Measurements from ENCODE around the gene SMCR8. TPM values are rescaled to one million over a fixed set of nuclear protein-coding genes. Genes with fewer than 3 reads are reported as not detected.
"Not testable (repeated sequence)": the region's sequence is repeated elsewhere in the genome, so short reads cannot be mapped to it uniquely, and the experiment has no call there.

SMCR8 gene
- polyA plus RNA-seq, 1 of the 3 experiments (the other 2 are of a cell fraction) = 5.6 TPM

- Histone ChIP-seq H3K27ac (ENCODE audit: low read depth in 2 of 2, low read length in 1 of 2) (no peak overlapping the region), H3K4me1 (ENCODE audit: control insufficient read depth in 1 of 2, insufficient read depth in 2 of 2, low read depth in 1 of 2, low read length in 1 of 2) (no peaks in the 10 kb centered on the region), H3K9me3 (no peaks in the 10 kb centered on the region), H3K79me2 (ENCODE audit: insufficient read depth) (no peaks in the 10 kb centered on the region), H3K9ac (no peak overlapping the region), H3K9me2 (no peaks in the 10 kb centered on the region), H3K27me3 (ENCODE audit: insufficient read depth) (no peaks in the 10 kb centered on the region), H3K36me3 (replicated peaks in 1 of 2; ENCODE audit: control insufficient read depth in 1 of 2, insufficient read depth in 2 of 2, low read length in 1 of 2) (no peaks in the 10 kb centered on the region), H3K4me3 (ENCODE audit: low read depth in 2 of 2, low read length in 1 of 2) (no peak overlapping the region), H2AFZ (ENCODE audit: low read depth) (no peak overlapping the region), H3K4me2 (no peak overlapping the region), H3F3A (replicated peaks; ENCODE audit: insufficient read depth) (no peaks in the 10 kb centered on the region), H4K20me1 (ENCODE audit: insufficient read depth) (no peaks in the 10 kb centered on the region)
- POLR2A ChIA-PET = no interaction called here
- no peak for DNase-seq
- TF ChIP-seq USF2 (IDR thresholded peaks at IDR 0.05; ENCODE audit: borderline replicate concordance, low read depth, low read length) (no peak), MAX (IDR thresholded peaks at IDR 0.05; ENCODE audit: low read depth) (no peak), RCOR1 (IDR thresholded peaks at IDR 0.05; ENCODE audit: low read length) (no peak), SIN3A (IDR thresholded peaks at IDR 0.05; ENCODE audit: borderline replicate concordance, low read depth, low read length) (no peak), NRF1 (IDR thresholded peaks at IDR 0.05; ENCODE audit: low read depth, low read length) (no peak), FOXM1 (IDR thresholded peaks at IDR 0.05; ENCODE audit: low read depth) (no peak), MXI1 (IDR thresholded peaks at IDR 0.05; ENCODE audit: low read depth, low read length) (no peak), RAD21 (IDR thresholded peaks at IDR 0.05; ENCODE audit: low read length) (no peak), YY1 (IDR thresholded peaks at IDR 0.05; ENCODE audit: low read depth) (no peak), POLR2AphosphoS5 (IDR thresholded peaks at IDR 0.05; ENCODE audit: low read depth, low read length) (no peak), SMC3 (IDR thresholded peaks at IDR 0.05; ENCODE audit: low read depth, low read length) (no peak), RXRA (IDR thresholded peaks at IDR 0.05; ENCODE audit: borderline replicate concordance, low read depth) (no peak), NFIC (IDR thresholded peaks at IDR 0.05; ENCODE audit: borderline replicate concordance) (no peak), IRF3 (IDR thresholded peaks at IDR 0.05; ENCODE audit: low read depth, low read length) (no peak), ELF1 (IDR thresholded peaks at IDR 0.05) (no peak)
- TF ChIP-seq, protein P1, sequence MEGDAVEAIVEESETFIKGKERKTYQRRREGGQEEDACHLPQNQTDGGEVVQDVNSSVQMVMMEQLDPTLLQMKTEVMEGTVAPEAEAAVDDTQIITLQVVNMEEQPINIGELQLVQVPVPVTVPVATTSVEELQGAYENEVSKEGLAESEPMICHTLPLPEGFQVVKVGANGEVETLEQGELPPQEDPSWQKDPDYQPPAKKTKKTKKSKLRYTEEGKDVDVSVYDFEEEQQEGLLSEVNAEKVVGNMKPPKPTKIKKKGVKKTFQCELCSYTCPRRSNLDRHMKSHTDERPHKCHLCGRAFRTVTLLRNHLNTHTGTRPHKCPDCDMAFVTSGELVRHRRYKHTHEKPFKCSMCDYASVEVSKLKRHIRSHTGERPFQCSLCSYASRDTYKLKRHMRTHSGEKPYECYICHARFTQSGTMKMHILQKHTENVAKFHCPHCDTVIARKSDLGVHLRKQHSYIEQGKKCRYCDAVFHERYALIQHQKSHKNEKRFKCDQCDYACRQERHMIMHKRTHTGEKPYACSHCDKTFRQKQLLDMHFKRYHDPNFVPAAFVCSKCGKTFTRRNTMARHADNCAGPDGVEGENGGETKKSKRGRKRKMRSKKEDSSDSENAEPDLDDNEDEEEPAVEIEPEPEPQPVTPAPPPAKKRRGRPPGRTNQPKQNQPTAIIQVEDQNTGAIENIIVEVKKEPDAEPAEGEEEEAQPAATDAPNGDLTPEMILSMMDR (IDR thresholded peaks at IDR 0.05) = no peak
- TF ChIP-seq, protein P2, sequence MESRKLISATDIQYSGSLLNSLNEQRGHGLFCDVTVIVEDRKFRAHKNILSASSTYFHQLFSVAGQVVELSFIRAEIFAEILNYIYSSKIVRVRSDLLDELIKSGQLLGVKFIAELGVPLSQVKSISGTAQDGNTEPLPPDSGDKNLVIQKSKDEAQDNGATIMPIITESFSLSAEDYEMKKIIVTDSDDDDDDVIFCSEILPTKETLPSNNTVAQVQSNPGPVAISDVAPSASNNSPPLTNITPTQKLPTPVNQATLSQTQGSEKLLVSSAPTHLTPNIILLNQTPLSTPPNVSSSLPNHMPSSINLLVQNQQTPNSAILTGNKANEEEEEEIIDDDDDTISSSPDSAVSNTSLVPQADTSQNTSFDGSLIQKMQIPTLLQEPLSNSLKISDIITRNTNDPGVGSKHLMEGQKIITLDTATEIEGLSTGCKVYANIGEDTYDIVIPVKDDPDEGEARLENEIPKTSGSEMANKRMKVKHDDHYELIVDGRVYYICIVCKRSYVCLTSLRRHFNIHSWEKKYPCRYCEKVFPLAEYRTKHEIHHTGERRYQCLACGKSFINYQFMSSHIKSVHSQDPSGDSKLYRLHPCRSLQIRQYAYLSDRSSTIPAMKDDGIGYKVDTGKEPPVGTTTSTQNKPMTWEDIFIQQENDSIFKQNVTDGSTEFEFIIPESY (IDR thresholded peaks at IDR 0.05; ENCODE audit: borderline replicate concordance, low read depth) = no peak
- TF ChIP-seq, protein P3, sequence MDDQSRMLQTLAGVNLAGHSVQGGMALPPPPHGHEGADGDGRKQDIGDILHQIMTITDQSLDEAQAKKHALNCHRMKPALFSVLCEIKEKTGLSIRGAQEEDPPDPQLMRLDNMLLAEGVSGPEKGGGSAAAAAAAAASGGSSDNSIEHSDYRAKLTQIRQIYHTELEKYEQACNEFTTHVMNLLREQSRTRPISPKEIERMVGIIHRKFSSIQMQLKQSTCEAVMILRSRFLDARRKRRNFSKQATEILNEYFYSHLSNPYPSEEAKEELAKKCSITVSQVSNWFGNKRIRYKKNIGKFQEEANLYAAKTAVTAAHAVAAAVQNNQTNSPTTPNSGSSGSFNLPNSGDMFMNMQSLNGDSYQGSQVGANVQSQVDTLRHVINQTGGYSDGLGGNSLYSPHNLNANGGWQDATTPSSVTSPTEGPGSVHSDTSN (IDR thresholded peaks at IDR 0.05) = no peak
- TF ChIP-seq, protein P4, sequence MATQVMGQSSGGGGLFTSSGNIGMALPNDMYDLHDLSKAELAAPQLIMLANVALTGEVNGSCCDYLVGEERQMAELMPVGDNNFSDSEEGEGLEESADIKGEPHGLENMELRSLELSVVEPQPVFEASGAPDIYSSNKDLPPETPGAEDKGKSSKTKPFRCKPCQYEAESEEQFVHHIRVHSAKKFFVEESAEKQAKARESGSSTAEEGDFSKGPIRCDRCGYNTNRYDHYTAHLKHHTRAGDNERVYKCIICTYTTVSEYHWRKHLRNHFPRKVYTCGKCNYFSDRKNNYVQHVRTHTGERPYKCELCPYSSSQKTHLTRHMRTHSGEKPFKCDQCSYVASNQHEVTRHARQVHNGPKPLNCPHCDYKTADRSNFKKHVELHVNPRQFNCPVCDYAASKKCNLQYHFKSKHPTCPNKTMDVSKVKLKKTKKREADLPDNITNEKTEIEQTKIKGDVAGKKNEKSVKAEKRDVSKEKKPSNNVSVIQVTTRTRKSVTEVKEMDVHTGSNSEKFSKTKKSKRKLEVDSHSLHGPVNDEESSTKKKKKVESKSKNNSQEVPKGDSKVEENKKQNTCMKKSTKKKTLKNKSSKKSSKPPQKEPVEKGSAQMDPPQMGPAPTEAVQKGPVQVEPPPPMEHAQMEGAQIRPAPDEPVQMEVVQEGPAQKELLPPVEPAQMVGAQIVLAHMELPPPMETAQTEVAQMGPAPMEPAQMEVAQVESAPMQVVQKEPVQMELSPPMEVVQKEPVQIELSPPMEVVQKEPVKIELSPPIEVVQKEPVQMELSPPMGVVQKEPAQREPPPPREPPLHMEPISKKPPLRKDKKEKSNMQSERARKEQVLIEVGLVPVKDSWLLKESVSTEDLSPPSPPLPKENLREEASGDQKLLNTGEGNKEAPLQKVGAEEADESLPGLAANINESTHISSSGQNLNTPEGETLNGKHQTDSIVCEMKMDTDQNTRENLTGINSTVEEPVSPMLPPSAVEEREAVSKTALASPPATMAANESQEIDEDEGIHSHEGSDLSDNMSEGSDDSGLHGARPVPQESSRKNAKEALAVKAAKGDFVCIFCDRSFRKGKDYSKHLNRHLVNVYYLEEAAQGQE (IDR thresholded peaks at IDR 0.05; ENCODE audit: low read depth, low read length) = no peak
- WGBS (ENCODE audit: low lambda C conversion rate) = 66% methylated on average over 6 of the region's 7 CpGs
- CTCF ChIA-PET = no interaction called here
These were observed 56.4 kb downstream of the SMCR8 start for GRCh38 chr17:18371455-18371854.

GRCh38 chr17:18373181-18373580 is 58.1 kb downstream of the SMCR8 start:
- H4K20me1 ChIP-seq (ENCODE audit: insufficient read depth); CTCF ChIA-PET; H3K36me3 ChIP-seq (replicated peaks in 1 of 2; ENCODE audit: control insufficient read depth in 1 of 2, insufficient read depth in 2 of 2, low read length in 1 of 2); H3K27ac ChIP-seq (ENCODE audit: low read depth in 2 of 2, low read length in 1 of 2); H3F3A ChIP-seq (replicated peaks; ENCODE audit: insufficient read depth); H3K4me2 ChIP-seq; H3K79me2 ChIP-seq (ENCODE audit: insufficient read depth); POLR2A ChIA-PET; H2AFZ ChIP-seq (ENCODE audit: low read depth); H3K9ac ChIP-seq; H3K4me3 ChIP-seq (ENCODE audit: low read depth in 2 of 2, low read length in 1 of 2); H3K27me3 ChIP-seq (ENCODE audit: insufficient read depth); H3K4me1 ChIP-seq (ENCODE audit: control insufficient read depth in 1 of 2, insufficient read depth in 2 of 2, low read depth in 1 of 2, low read length in 1 of 2); DNase-seq; H3K9me2 ChIP-seq; H3K9me3 ChIP-seq: not testable (repeated sequence)
- 86% methylated on average over 6 of the region's 6 CpGs for WGBS (ENCODE audit: low lambda C conversion rate)

Data from SK-N-SH (cell line).